ENCODE data around the gene RTN4RL2.

The RTN4RL2 gene

DNA sequence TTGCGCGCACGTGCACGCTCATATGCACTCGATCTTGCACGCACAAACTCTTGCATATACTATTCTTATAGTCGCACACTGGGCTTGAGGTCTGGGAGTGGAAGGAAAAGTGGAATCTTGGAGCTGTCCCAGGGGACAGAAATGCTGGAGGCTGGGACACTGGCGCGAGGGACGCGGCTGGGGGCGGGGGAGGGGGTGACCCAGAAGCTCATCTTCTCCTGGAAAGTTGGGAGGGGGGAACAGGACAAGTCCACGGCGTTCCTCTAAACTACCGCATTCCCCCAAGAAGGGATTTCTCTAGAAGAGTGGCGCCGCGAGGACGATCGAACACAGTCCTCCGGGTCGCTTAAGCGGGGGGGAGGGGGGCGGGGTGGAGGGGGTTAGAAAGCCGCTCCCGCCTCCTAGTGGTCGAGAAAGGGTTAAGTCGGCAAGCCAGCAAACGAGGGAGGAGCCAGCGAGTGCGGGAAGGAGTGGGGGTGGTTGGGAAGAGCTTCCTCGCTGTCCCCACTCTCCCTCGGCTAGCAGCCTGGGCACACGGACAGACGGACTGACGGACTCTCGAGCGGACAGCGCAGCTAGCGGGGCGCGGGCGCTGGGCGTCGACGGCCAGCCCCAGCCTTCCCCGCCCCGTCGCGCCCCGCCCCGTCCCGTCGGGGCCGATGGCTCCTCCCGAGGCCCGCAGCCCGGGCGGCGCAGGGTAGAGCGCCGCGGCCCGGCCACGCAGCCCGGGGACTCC, at the start of gene RTN4RL2:
TSS of gene RTN4RL2 (plus strand) at position 507 of the 736 bp plus-strand sequence. CDS start 338 bp downstream, outside the sequence.
- peak; percentile 15 to 75 (median 58) for DNase-seq

DNA sequence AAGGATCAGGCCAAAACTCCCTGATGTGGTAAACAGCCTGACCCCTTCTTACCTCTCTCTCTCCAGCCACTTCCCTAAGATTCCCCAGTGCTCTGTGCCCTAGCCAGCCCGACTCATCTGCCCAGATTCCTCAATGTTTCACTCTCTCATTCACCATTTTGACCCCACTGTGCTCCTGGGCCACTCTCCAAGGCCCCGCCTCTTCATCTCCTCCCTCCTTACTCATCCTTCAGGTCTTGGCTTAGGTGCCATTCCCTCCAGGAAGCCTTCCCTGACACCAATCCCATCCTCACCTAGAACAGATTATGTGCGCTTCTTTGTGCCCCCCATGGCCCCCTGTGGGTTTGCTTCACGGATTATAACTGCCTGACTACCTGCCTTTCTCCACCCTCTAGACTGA, 46.6 kb upstream of the RTN4RL2 start:
- no peak for DNase-seq

DNA sequence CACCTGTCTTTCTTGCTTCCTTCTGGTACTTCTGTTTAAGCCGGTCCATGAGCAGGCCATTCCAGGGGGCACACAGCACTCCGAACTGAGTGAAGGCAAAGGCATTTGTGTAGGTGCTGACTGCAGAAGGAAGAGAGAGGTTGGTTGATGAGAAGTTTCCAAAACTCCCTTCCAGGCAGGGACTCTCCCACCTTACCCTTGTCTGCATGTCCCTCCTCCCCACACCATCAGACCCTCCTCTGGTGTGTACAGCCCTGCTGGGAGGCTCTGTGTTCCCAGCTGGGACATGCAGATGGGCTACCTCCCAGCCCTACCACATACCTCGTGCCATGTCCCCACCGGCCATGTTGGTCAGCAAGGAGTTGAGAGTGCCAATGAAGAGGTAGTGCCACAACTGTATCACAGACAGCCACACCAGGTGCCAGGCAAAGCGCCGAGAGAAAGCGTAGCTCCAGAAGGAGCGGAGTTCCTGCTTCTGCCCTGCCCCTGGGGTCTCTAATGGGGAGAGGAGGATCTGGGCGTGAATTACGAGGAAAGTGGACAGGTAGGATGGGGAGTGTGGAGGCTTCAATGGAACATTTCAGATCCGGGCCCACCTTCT, 45.6 kb upstream of the RTN4RL2 start:
- DNase-seq = no peak

DNA sequence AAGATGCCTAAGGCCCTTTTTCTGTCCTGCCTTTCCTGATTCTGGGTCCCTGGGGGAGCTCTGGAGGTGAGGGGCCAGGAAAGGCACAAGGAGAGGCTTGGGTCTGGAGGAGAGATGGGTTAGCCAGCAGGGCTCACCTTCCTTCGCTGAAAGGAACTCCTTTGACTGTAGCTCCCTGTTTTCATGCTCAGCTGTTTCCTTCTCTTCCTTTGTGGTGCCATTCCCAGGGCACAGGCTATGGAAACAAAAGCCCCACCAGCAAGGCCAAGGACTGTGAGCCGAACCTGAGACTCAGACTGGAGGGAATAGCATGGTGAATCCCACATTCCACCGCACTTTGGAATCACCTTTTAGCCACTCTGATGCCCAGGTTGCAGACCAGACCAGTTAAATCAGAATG, 43.9 kb upstream of the RTN4RL2 start:
- DNase-seq = no peak

DNA sequence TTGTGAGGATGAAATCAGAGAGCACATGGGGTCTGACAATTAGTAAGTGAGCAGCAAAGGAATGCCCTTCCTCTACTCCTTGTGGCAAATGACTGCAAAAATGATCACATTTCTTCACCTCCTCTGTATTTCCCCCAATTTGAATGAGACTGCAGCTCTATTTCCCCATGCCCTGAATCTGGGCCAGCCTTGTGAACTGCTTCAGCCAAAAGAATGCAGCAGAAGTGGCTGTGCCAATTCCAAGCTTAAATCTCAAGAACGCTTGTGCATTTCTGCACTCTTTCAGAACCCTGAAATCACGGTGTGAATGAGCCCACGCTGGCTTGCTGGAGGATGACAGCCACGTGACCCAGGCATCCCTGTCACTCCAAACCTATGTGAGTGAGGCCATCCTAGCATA, 43.3 kb upstream of the RTN4RL2 start:
- DNase-seq = no peak

DNA sequence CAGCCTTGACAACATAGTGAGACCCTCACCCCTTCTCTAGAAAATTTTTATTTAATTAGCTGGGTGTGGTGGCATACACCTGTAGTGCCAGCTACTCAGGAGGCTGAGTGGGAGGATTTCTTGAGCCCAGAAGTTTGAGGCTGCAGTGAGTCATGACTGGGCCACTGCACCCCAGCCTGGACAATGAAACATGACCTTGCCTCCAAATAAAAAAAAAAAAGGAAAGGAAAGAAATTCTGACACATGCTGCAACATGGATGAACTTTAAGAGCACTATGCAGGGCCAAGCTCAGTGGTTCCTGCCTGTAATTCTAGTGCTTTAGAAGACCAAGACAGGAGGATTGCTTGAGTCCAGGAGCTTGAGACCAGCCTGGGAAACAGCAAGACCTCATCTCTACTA, 42.2 kb upstream of the RTN4RL2 start:
- no peak for DNase-seq

DNA sequence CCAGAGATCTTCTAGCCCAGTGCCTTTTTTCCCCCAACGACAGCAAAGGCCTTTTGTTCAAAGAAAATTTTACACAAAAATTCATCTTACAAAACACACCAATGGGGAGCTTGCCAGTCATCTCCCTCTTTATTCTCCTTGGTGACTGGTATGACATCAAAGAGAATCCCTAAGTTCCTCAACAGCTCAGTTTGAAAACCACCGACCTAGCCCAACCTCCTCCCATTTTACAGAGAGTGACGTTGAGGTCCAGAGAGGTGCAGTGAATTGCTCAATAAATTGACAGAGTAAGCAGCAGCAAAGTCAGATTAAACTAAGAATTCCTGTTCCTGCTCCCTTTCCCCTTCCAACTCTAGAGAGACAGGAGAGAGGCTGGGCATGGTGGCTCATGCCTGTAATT, 41.2 kb upstream of the RTN4RL2 start:
- no peak for DNase-seq

DNA sequence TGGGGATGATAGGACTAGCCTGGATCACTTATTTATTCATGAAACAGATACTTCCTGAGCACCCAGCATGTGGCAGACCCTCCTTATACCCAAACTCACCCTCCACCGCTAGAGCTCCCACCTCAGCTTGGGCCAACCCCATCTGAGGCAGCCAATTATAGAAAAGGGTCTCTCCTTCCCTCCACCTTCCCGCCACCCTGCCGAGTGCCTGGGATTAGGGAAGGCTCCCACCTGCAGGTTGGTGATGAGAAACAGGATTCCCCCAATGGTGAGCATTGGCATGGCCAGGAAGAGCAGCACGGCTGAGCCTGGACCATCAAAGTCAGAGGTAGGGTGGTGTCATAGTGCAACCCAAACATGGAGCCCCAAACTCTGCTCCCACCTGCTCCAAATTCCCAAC, 39.3 kb upstream of the RTN4RL2 start:
- no peak for DNase-seq

DNA sequence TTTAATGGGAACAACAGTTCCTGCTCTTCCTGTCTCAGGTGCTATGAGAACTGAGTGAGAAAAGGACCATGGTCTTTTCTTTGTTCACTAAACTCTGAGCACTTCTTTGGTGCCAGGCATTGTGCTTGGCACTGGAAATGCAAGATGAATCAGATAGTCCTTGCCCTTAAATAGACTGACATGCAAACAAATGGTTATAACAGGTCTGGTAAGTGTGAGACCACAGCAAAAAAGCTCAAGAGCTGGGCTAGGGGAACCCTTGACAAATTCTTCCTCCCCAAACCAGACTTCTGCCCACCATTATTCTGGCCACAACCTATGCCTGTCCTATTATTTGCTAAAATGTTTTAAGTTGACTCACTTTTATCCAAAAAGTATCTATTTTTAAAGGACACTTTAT, 38.5 kb upstream of the RTN4RL2 start:
- no peak for DNase-seq

DNA sequence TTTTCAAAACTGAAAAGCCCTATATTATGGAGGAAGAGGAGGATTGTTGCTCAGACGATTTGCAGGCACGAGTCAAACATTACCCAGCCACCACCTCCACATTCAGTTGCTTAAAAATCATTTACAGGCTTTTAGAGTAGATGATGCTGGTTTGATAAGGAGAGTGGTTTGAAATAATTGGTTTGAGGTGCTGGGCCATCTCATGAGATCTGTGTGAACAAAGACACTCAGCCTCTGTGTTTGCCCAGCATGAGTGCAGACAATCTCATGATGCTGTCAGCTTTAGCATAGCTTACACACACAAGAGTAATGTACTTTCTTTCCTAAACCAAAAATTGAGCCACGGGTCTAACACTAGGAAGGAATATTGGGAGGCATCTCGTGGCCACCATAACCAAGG, 37.7 kb upstream of the RTN4RL2 start:
- peak in 1 of 3 experiments; percentile 6 for DNase-seq

DNA sequence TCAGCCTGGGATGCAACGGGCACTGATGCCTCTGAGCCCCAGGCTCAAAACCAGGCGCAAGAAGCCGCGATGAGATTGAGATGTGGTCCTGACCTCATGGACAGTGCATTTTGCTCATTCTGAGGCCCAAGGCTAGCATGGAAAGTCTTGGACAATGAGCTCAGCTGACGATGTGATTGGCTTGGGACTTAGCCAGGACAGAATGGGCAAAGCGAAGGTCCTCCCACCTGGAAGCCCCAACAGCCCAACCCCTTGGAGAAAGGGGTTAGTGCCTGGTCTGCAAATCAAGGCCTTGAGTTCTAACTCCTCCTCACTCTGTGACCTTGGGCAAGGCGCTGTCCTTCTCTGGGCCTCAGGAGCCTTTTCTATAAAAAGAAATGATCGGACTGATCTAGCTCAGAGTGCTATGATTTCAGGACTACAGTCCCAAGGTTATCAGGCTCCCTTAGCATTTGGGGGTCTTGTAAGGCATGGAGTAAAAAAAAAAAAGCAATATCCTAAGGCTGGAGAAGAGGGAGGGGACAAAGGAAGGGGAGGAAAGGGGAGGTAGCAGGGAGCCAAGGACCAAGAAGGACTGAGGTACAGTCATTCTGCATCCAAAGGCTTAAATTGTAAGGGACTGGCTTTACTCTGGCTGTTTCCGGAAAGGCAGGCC, 36.1 kb upstream of the RTN4RL2 start:
- no peak for DNase-seq

DNA sequence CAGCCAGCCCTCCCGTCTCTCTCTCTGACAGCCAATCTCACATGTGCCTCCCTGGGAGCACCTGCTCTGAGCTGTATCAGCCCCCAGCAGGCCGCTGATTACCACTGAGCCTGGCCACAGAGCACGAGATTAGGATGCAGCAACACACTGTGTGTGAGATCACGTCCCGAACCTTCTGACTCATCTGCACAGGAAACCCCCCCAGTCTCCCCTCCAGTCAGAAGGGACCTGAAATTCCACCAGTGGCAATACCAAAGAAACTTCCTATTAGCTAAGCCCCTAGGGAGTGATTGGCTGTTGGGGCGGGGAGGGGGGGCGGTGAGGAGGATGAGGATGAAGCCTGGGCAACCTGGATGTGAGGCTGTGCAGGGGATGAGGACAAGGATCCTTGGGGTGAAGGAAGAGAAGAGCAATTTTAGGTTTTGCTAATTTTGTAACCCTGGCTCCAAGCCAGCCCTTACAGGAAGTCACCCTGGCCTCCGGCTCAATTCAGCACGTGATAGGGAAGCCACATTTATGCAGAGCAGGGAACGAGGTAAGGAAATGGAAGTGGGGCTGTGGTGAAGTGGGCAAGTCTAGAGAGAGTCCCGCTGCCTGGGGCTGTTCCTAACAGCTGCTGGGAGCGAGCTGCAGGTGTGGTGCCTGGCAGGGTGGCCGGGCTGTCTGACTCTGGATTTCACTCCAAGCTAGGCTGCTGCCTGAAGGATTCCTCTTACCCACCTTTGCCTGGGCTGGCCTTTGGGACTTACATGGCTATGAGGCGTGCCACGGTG, 35.4 kb upstream of the RTN4RL2 start:
- DNase-seq = peak in 2 of 3 experiments; percentile 50 to 73

DNA sequence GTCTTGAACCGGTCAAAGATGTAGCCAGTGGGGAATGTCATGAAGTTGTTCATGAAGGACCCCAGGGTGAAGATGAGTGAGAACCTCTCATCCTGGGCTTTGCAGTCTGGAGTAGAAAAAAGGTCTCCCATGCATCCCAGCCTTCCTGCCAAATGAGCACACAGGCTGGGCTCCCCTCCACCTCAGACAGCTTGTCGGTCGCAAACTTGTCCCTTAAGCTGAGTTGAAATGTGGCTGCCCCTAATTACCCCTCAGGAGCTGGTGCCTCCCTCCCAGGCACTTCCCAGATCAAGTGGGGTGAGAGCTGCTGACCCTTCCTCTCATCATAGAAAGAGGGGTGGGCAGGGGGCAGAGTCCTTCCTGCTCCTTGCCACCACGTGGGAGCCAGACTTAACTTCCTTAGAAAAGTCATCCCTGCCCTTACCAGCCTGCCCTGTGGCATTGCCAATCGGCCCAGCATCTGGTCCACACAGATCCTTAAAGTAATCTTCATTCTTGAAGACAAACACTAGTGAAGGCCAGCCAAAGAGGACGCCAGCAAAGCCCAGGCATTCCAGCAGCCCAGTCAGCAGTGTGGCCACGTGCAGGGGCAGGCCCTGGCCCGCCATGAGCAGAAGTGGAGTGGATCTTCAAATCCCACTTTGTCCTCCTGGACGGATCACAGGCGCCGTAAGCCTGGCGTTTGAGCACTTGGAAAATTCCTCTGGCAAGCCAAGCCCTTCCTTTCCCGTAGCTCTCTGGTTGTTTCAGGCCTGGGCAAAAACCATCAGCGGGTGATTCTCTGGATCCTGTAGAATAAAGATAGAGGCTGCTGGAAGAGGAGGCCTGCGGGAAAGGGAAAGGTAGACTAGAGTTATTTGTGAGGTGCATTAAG, 34.5 kb upstream of the RTN4RL2 start:
- DNase-seq = no peak

DNA sequence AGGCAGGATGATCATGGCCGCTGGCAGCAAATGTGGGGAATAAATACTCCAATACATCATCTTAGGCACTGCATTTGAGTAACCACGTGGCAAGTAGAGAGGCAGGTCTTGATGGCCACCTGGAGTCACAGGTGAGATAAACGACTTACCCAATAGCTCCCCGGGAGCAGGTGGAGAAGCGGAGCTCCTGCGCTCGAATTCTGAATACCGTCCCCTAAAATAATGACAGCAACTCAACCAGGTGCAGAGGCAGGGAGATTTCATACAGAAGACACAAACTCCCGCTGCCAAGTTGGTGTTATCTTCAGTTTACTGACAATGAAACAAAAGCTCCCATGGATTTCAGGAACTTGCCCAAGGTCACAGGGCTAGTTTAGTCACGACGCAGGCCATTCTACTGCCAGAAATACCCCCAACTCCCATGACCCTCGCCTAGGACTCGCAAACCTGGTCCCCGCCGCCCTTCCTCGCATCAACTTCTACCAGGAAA, 33.8 kb upstream of the RTN4RL2 start:
- peak in 2 of 3 experiments; percentile 53 to 69 for DNase-seq

DNA sequence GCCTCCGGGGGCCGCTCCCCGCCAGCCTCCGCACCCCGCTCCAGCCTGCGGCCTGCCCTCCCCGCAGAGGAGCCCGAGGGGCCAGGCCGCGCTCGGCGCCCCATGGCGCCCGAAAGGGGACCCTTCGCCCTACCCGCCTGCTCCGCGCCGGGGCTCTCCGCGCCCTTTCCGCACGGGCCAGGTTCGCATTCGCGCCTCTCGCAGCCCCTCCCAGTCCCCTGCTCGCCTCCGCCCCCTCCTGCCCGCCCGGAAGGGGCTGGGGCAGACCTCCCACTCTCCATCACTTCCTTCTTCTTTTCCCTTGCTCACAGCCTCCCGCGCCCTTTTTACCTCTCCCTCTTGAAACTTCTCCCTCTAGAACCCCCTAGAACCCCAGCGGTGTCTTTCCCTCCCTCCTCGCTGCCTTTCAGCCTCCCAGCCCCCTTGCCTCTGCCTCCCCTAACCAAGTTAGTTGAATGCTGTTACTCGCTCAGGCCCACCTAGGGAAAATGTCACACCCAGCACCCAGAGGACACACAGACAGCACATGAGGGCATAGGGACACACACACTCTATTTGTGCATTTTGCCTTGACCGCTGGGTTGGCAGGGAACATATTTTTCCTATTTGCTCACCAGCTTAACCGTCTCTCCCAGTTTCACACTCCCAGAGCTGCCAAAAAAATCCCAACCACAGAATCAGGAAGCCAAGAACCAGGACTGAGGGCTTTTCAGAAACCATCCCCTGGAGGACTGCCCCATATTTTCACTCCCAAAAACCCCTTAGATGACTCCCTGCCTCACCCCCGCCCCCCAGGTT, 33.2 kb upstream of the RTN4RL2 start, which contains the start of gene SLC43A3:
TSS of gene SLC43A3 (minus strand) at position 193 of the 798 bp plus-strand sequence. CDS start 949 bp downstream, outside the sequence.
- DNase-seq = peak in 2 of 3 experiments; percentile 38 to 58

DNA sequence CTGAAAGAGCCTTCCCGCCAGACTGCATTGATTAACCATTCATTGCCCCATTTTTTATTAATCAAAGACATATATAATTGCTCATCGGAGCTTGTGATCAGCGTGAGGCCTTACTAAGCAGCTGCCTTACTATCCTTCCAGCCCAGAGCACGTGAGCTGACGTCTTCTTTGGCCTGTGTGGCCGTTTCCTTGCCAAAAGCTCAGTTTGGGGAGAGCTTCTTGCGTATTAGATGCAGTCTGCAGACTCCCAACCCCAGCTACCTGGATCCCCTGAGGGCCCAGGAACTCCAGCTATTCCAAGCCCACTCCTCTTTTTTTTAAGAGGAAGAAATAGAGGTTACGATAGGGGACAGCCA, 32.6 kb upstream of the RTN4RL2 start:
- no peak for DNase-seq

DNA sequence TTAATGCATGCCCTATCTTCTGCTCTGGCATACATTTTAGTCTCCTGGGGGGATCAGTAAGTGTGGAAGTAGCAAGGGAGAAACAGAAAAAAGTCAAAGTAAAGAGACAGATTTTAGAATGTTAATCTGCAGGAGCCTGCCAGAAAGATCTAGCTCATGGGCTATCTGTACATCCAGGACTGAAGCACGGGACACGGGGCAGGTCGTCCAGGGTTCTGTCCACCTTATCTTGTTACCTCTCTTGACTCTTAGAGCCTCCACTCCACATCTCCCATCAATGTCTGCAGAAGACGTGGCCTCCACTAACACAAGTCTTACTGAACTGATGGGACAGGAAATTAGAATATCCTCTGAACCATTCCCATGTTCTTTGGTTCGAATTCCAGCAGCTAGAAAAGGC, 31.7 kb upstream of the RTN4RL2 start:
- DNase-seq = no peak

DNA sequence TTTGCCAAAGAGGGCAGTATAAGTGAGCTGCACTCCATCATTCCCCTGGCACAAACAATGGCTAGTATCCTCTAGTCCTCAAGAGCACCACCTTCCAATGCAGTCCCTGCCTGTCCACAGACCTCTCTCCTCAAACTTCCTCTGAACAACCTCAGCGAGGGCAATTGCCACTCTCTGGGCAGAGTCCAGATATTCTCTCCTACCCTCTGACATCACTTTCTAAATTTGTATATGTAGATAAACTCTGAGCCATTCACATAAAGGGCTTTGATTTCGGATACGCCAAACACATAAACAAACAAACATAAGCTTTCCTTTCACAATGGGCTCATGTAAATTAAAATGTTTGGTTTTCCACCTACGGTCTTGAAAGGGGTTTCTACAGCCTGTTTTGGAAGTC, 30.4 kb upstream of the RTN4RL2 start:
- peak in 1 of 3 experiments; percentile 11 for DNase-seq

DNA sequence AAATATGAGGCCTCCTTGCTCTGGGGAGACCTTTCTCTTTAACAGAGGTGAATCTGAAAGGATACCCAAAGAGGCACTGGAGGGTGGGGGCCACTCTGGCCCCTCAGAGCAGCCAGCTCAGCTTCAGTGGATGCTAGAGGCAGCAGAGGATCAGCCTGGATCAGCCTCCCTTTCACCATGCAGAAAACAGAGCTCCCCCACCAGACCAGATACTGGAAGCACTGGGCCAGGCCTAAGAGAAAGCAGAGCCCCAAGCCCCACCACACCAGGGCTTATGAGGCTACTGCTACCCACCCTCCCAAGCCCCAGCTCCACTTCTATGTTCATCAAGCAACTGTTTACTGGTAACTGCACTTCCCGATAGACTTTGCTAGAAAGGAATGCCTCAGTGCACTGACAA, 29.4 kb upstream of the RTN4RL2 start:
- DNase-seq = no peak

DNA sequence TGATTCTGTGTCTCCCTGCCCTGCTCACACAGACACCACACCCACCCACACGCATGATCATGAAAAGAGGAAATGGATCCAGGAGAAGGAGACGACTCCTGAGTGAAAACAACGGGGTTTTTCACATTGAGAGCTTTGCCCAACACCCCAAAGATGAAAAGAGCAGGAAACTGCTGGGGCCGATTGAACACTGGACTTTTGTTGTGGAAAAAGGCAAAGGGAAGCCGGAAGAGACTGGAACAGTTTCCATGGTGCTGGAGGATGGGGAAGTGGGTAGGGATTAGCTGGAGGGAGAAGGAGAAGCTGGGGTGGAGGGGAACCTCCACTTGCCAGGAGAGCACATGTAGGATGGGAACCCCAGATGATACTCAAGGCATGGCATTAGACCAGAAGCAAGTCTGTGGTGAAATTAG, 28.2 kb upstream of the RTN4RL2 start:
- DNase-seq = no peak

DNA sequence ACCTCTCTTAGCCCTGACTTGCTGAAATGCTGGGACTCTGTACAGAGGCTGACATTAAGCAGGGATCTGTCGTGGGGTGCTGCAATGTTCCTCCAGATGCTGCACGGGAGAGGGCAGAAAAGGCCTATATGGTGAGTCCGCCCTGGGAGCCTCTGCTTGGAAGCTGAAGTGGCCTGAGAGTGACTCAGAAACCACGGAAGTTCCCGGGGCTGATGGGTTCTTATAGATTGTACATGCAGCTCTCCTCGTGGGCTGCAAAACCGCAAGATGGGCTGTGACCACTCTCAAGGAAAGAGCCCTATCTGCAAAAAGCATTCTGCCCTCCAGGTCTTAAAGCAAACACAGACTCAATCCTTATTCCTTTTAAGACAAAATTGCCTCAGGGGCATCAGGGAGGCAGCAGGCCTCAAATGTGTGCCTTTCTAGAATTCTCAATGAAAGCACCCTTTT, 27.6 kb upstream of the RTN4RL2 start:
- DNase-seq = no peak

Data from NCI-H1417 (cell line).